Measurements from ENCODE around the gene CYBA.

The CYBA gene

GRCh38 chr16:88626646-88627045 is 24.2 kb downstream of the CYBA start:
- Histone ChIP-seq H3K4me2 (ENCODE audit: low read length) (no peak overlapping the region), H3K36me3 (ENCODE audit: control insufficient read depth in 1 of 2, insufficient read depth in 2 of 2, low read length in 2 of 2) (peaks cover 81 to 82% of the 10 kb centered on the region in 2 experiments)
- WGBS (ENCODE audit: extremely low coverage, insufficient coverage, insufficient read length): no CpG with 5 or more reads among the region's 9 CpGs

GRCh38 chr16:88624977-88625576 is 25.8 kb downstream of the CYBA start:
- Histone ChIP-seq H3K4me1 (ENCODE audit: control insufficient read depth in 1 of 2, insufficient read depth in 2 of 2, low read length in 2 of 2) (no peaks in the 10 kb centered on the region), H3K4me2 (ENCODE audit: low read length) (no peak overlapping the region), H2AFZ (ENCODE audit: insufficient read depth, low read length, poor library complexity) (no peak overlapping the region), H3K27me3 (ENCODE audit: insufficient read depth, low read length) (no peaks in the 10 kb centered on the region), H3K9me3 (ENCODE audit: insufficient read depth, low read depth, low read length) (no peaks in the 10 kb centered on the region), H2AK5ac (ENCODE audit: low read length) (no peak overlapping the region), H3K36me3 (ENCODE audit: control insufficient read depth in 1 of 2, insufficient read depth in 2 of 2, low read length in 2 of 2) (peaks cover 69 to 71% of the 10 kb centered on the region in 2 experiments), H3K4ac (ENCODE audit: low read depth, low read length) (no peak overlapping the region), H2BK12ac (ENCODE audit: low read length) (no peak overlapping the region), H3K79me1 (ENCODE audit: low read length) (no peaks in the 10 kb centered on the region), H3K79me2 (ENCODE audit: control insufficient read depth, insufficient read depth, low read length, poor library complexity) (no peaks in the 10 kb centered on the region), H3K9ac (ENCODE audit: low read length) (no peak overlapping the region), H3K23ac (ENCODE audit: low read length) (no peak overlapping the region), H4K91ac (ENCODE audit: low read depth, low read length) (no peak overlapping the region), H2BK120ac (ENCODE audit: insufficient read depth, low read length, poor library complexity) (no peak overlapping the region), H3K14ac (ENCODE audit: low read length) (no peak overlapping the region), H3K27ac (ENCODE audit: low read depth, low read length) (no peak overlapping the region), H4K12ac (ENCODE audit: low read depth, low read length) (no peak overlapping the region), H4K8ac (ENCODE audit: low read depth, low read length) (no peak overlapping the region), H3K4me3 (ENCODE audit: low read depth, low read length) (no peak overlapping the region), H3K18ac (ENCODE audit: low read length) (no peak overlapping the region), H2BK5ac (ENCODE audit: low read depth, low read length, poor library complexity) (no peak overlapping the region)
- WGBS (ENCODE audit: extremely low coverage, insufficient coverage, insufficient read length): no CpG with 5 or more reads among the region's 17 CpGs
- no peak for DNase-seq

More at GRCh38 chr16:88626646-88627045, 24.2 kb downstream of the CYBA start:
- H3K4ac ChIP-seq (ENCODE audit: low read depth, low read length): no peak overlapping the region
- H2BK120ac ChIP-seq (ENCODE audit: insufficient read depth, low read length, poor library complexity): no peak overlapping the region
- H2AFZ ChIP-seq (ENCODE audit: insufficient read depth, low read length, poor library complexity): no peak overlapping the region
- no peak overlapping the region for H3K18ac ChIP-seq (ENCODE audit: low read length)
- H3K23ac ChIP-seq (ENCODE audit: low read length): no peak overlapping the region
- H3K9ac ChIP-seq (ENCODE audit: low read length): no peak overlapping the region
- no peak overlapping the region for H3K14ac ChIP-seq (ENCODE audit: low read length)
- DNase-seq: no peak
- H2BK5ac ChIP-seq (ENCODE audit: low read depth, low read length, poor library complexity): no peak overlapping the region
- no peak overlapping the region for H4K91ac ChIP-seq (ENCODE audit: low read depth, low read length)
- no peaks in the 10 kb centered on the region for H3K79me1 ChIP-seq (ENCODE audit: low read length)
- no peak overlapping the region for H4K8ac ChIP-seq (ENCODE audit: low read depth, low read length)
- H3K27me3 ChIP-seq (ENCODE audit: insufficient read depth, low read length): no peaks in the 10 kb centered on the region
- H2BK12ac ChIP-seq (ENCODE audit: low read length): no peak overlapping the region
- H3K79me2 ChIP-seq (ENCODE audit: control insufficient read depth, insufficient read depth, low read length, poor library complexity): no peaks in the 10 kb centered on the region
- no peaks in the 10 kb centered on the region for H3K9me3 ChIP-seq (ENCODE audit: insufficient read depth, low read depth, low read length)
- no peak overlapping the region for H3K4me3 ChIP-seq (ENCODE audit: low read depth, low read length)
- no peak overlapping the region for H2AK5ac ChIP-seq (ENCODE audit: low read length)
- H3K4me1 ChIP-seq (ENCODE audit: control insufficient read depth in 1 of 2, insufficient read depth in 2 of 2, low read length in 2 of 2): no peaks in the 10 kb centered on the region
- H4K12ac ChIP-seq (ENCODE audit: low read depth, low read length): no peak overlapping the region
- no peak overlapping the region for H3K27ac ChIP-seq (ENCODE audit: low read depth, low read length)

GRCh38 chr16:88624481-88624880 is 26.4 kb downstream of the CYBA start:
- Histone ChIP-seq H3K9ac (ENCODE audit: low read length) (no peak overlapping the region), H2BK120ac (ENCODE audit: insufficient read depth, low read length, poor library complexity) (no peak overlapping the region), H3K36me3 (ENCODE audit: control insufficient read depth in 1 of 2, insufficient read depth in 2 of 2, low read length in 2 of 2) (peaks cover 65 to 70% of the 10 kb centered on the region in 2 experiments), H3K18ac (ENCODE audit: low read length) (no peak overlapping the region), H3K79me2 (ENCODE audit: control insufficient read depth, insufficient read depth, low read length, poor library complexity) (no peaks in the 10 kb centered on the region), H4K91ac (ENCODE audit: low read depth, low read length) (no peak overlapping the region), H3K23ac (ENCODE audit: low read length) (no peak overlapping the region), H2AFZ (ENCODE audit: insufficient read depth, low read length, poor library complexity) (no peak overlapping the region), H3K27ac (ENCODE audit: low read depth, low read length) (no peak overlapping the region), H3K9me3 (ENCODE audit: insufficient read depth, low read depth, low read length) (no peaks in the 10 kb centered on the region), H2BK12ac (ENCODE audit: low read length) (no peak overlapping the region), H3K4me3 (ENCODE audit: low read depth, low read length) (no peak overlapping the region), H3K4me2 (ENCODE audit: low read length) (no peak overlapping the region), H4K8ac (ENCODE audit: low read depth, low read length) (no peak overlapping the region), H3K27me3 (ENCODE audit: insufficient read depth, low read length) (no peaks in the 10 kb centered on the region), H4K12ac (ENCODE audit: low read depth, low read length) (no peak overlapping the region), H2BK5ac (ENCODE audit: low read depth, low read length, poor library complexity) (no peak overlapping the region), H3K4ac (ENCODE audit: low read depth, low read length) (no peak overlapping the region), H3K4me1 (ENCODE audit: control insufficient read depth in 1 of 2, insufficient read depth in 2 of 2, low read length in 2 of 2) (no peaks in the 10 kb centered on the region), H3K79me1 (ENCODE audit: low read length) (no peaks in the 10 kb centered on the region), H2AK5ac (ENCODE audit: low read length) (no peak overlapping the region), H3K14ac (ENCODE audit: low read length) (no peak overlapping the region)
- no CpG with 5 or more reads among the region's 18 CpGs for WGBS (ENCODE audit: extremely low coverage, insufficient coverage, insufficient read length)
- no peak for DNase-seq

GRCh38 chr16:88623858-88624257 is 27.0 kb downstream of the CYBA start:
- Histone ChIP-seq H3K79me1 (ENCODE audit: low read length) (no peaks in the 10 kb centered on the region), H2BK120ac (ENCODE audit: insufficient read depth, low read length, poor library complexity) (no peak overlapping the region)

More at GRCh38 chr16:88623858-88624257, 27.0 kb downstream of the CYBA start:
- Histone ChIP-seq H2AK5ac (ENCODE audit: low read length) (no peak overlapping the region), H3K4me1 (ENCODE audit: control insufficient read depth in 1 of 2, insufficient read depth in 2 of 2, low read length in 2 of 2) (no peaks in the 10 kb centered on the region), H4K91ac (ENCODE audit: low read depth, low read length) (no peak overlapping the region), H4K8ac (ENCODE audit: low read depth, low read length) (no peak overlapping the region), H3K4ac (ENCODE audit: low read depth, low read length) (no peak overlapping the region), H3K27me3 (ENCODE audit: insufficient read depth, low read length) (no peaks in the 10 kb centered on the region), H3K18ac (ENCODE audit: low read length) (no peak overlapping the region), H2BK12ac (ENCODE audit: low read length) (no peak overlapping the region), H3K9me3 (ENCODE audit: insufficient read depth, low read depth, low read length) (no peaks in the 10 kb centered on the region), H4K12ac (ENCODE audit: low read depth, low read length) (no peak overlapping the region), H2AFZ (ENCODE audit: insufficient read depth, low read length, poor library complexity) (no peak overlapping the region), H3K14ac (ENCODE audit: low read length) (no peak overlapping the region), H3K36me3 (ENCODE audit: control insufficient read depth in 1 of 2, insufficient read depth in 2 of 2, low read length in 2 of 2) (peaks cover 66 to 72% of the 10 kb centered on the region in 2 experiments), H2BK5ac (ENCODE audit: low read depth, low read length, poor library complexity) (no peak overlapping the region), H3K4me2 (ENCODE audit: low read length) (no peak overlapping the region), H3K9ac (ENCODE audit: low read length) (no peak overlapping the region), H3K79me2 (ENCODE audit: control insufficient read depth, insufficient read depth, low read length, poor library complexity) (no peaks in the 10 kb centered on the region), H3K27ac (ENCODE audit: low read depth, low read length) (no peak overlapping the region), H3K4me3 (ENCODE audit: low read depth, low read length) (no peak overlapping the region), H3K23ac (ENCODE audit: low read length) (no peak overlapping the region)
- DNase-seq: no peak
- no CpG with 5 or more reads among the region's 13 CpGs for WGBS (ENCODE audit: extremely low coverage, insufficient coverage, insufficient read length)

Measured in trophoblast cell (in vitro differentiated cells and primary cell).